Measurements from ENCODE around the gene NAALADL2. TPM values are rescaled to one million over a fixed set of nuclear protein-coding genes. Genes with fewer than 3 reads are reported as not detected.
A peak's percentile ranks its signal among the peaks of the same experiment; 100 is the strongest.

NAALADL2 gene
- total and polyA plus RNA-seq, 2 of the 4 experiments (the other 2 are of a cell fraction), result 3.8 to 19.2 TPM

GRCh38 chr3:175193815-175194518, 334.8 kb downstream of the NAALADL2 start:
- Histone ChIP-seq H3K4me3 (ENCODE audit: insufficient read depth, low read depth, low read length) (no peak overlapping the region), H3K27ac (ENCODE audit: insufficient read depth, low read length) (no peak overlapping the region), H2AFZ (replicated peaks; ENCODE audit: low read length, poor library complexity) (no peak overlapping the region), H3K79me1 (ENCODE audit: low read depth in 1 of 2, low read length in 2 of 2) (no peaks in the 10 kb centered on the region), H3K4ac (ENCODE audit: low read depth, low read length) (no peak overlapping the region), H3K9ac (ENCODE audit: low read depth, low read length) (no peak overlapping the region), H4K5ac (ENCODE audit: low read depth, low read length) (no peak overlapping the region), H4K91ac (ENCODE audit: insufficient read depth, low read depth, low read length) (no peak overlapping the region), H3K18ac (ENCODE audit: low read depth, low read length) (no peak overlapping the region), H2BK20ac (ENCODE audit: low read depth, low read length) (no peak overlapping the region), H3K14ac (replicated peaks; ENCODE audit: low read depth, low read length) (no peak overlapping the region), H2BK5ac (ENCODE audit: low read depth, low read length, poor library complexity, severe bottlenecking) (no peak overlapping the region), H3K23ac (ENCODE audit: low read depth, low read length) (no peak overlapping the region), H3K36me3 (ENCODE audit: control insufficient read depth, insufficient read depth, low read length) (no peaks in the 10 kb centered on the region), H4K8ac (ENCODE audit: low read depth in 2 of 2, low read length in 2 of 2) (no peak overlapping the region), H3K4me1 (ENCODE audit: control insufficient read depth, insufficient read depth, low read length) (peaks cover 2% of the 10 kb centered on the region; the same call in 1 of the 2 replicates), H2BK15ac (ENCODE audit: low read depth, low read length) (no peak overlapping the region), H3K56ac (ENCODE audit: extremely low read depth, insufficient read depth, low read length) (no peak overlapping the region), H2AK5ac (ENCODE audit: low read depth, low read length) (no peak overlapping the region), H4K20me1 (ENCODE audit: insufficient read depth, low read length) (no peaks in the 10 kb centered on the region), H3K4me2 (ENCODE audit: low read depth, low read length) (no peak overlapping the region), H2AK9ac (replicated peaks; ENCODE audit: low read depth, low read length, poor library complexity) (no peak overlapping the region), H3K9me3 (ENCODE audit: control insufficient read depth, insufficient read depth, low read length) (no peaks in the 10 kb centered on the region), H2BK120ac (ENCODE audit: low read depth, low read length) (no peak overlapping the region), H3K27me3 (ENCODE audit: control insufficient read depth, insufficient read depth, low read length) (no peaks in the 10 kb centered on the region), H3K9me1 (ENCODE audit: insufficient read depth, low read length) (no peaks in the 10 kb centered on the region)
- in situ Hi-C loops (cut with MboI; ENCODE audit: low sequenced_read_pairs) (no loop called here), intact Hi-C loops (cut with micrococcal nuclease) (no loop called here), dilution Hi-C loops (cut with HindIII; ENCODE audit: low sequenced_read_pairs, unreplicated experiment) (no loop called here)
- WGBS, 2 experiments (ENCODE audit: extremely low coverage in 2 of 2, insufficient read length in 1 of 2), result no CpG with 5 or more reads among the region's 4 CpGs
- DNase-seq (peak; percentile 60), ATAC-seq (ENCODE audit: low read depth) (no peak)
- no peak for TF ChIP-seq BHLHE40 (IDR thresholded peaks at IDR 0.05; ENCODE audit: low read depth, low read length)
- 0 out of 2 replicates have a peak, but pooled peaks have one; percentile 22 for TF ChIP-seq FOS (IDR thresholded peaks at IDR 0.05; ENCODE audit: low read depth, low read length)
- TF ChIP-seq SMC3 (IDR thresholded peaks at IDR 0.05; ENCODE audit: low read depth, low read length), result no peak
- ChIA-PET POLR2A (ENCODE audit: unreplicated experiment) (no interaction called here), CTCF (interaction anchor here (0.6 kb wide), 1 partner anchor 24 kb away, joined by 3 read pairs; no protein-coding TSS in a partner anchor)
- BruUV-seq (replicated peaks), result no TSS peak

All from IMR-90 (cell line).